Prostate gland (tissue), 2 donors: ENCODE measurements around the gene CHRM2. TPM values are rescaled to one million over a fixed set of nuclear protein-coding genes. Genes with fewer than 3 reads are reported as not detected.
"Not testable (repeated sequence)": the region's sequence is repeated elsewhere in the genome, so short reads cannot be mapped to it uniquely, and the experiment has no call there.

ENCODE experiments used
- DNase-seq: peaks from one replicate; pipeline ENCODE4 v3.0.0-alpha.2; 2019; ENCODE audit warnings: low spot score
- H3K27ac ChIP-seq, 2 donors: fragments of 200-600 bp; sonication (generic); 2 replicates each; pipeline ENCODE4 v1.5.1; 2017 to 2019
- H3K27me3 ChIP-seq: fragments of 200-600 bp; sonication (generic); replicated peaks from 2 replicates; pipeline ENCODE4 v1.5.1; 2019; ENCODE audit not compliant: insufficient read depth
- H3K36me3 ChIP-seq, 2 donors: fragments of 200-600 bp; sonication (generic); 1 replicate in 1 of 2; 2 replicates in 1 of 2; pipeline versions ENCODE4 v1.5.1 to v1.8.1; 2017 to 2019
- H3K4me1 ChIP-seq: fragments of 200-600 bp; sonication (generic); replicated peaks from 2 replicates; pipeline ENCODE4 v1.5.1; 2019
- H3K4me3 ChIP-seq, 2 donors: fragments of 200-600 bp; sonication (generic); 2 replicates each; pipeline ENCODE4 v1.5.1; 2017 to 2019
- H3K9me3 ChIP-seq: fragments of 200-600 bp; sonication (generic); 2 replicates; pipeline ENCODE4 v1.5.1; 2017
- POLR2A ChIP-seq: fragments of 450-650 bp; IDR thresholded peaks from one replicate; pipeline ENCODE4 v1.6.1; 2016; ENCODE audit warnings: antibody characterized with exemption, mild to moderate bottlenecking
- POLR2AphosphoS5 ChIP-seq: sonication (generic); formaldehyde crosslinking; IDR thresholded peaks from one replicate; pipeline ENCODE4 v1.6.1; 2017; ENCODE audit warnings: antibody characterized with exemption
- WGBS: methylation state at CpG from one replicate; pipeline ENCODE4 v1.1.5; 2018; 5-methylcytosine and 5-hydroxymethylcytosine counted together
- intact Hi-C: fragments of 100-400 bp; cut with DNase I; formaldehyde crosslinking; loops from one replicate; pipeline ENCODE4 v1.14.2; 2022
- total RNA-seq, 2 donors: library from RNA; depleted of rRNA; stranded (reverse); fragments of >200 nt; gene quantifications; one replicate each; pipeline ENCODE4 v1.1.0, GENCODE V29; 2016
- TF ChIP-seq, protein P1 (sequence below), 4 experiments: fragments of 200-600 bp in 2 of 4; fragments of 450-650 bp in 2 of 4; sonication (generic) in 2 of 4; IDR thresholded peaks; 1 replicate in 3 of 4; 2 replicates in 1 of 4; pipeline ENCODE4 v1.5.1; 2016 to 2019; ENCODE audit warnings: antibody characterized with exemption in 4 of 4, mild to moderate bottlenecking in 2 of 4, moderate library complexity in 2 of 4

The CHRM2 gene
- under 1 TPM in 1 of 2 donors, not detected in 1; 0.40 TPM for total RNA-seq

DNA sequence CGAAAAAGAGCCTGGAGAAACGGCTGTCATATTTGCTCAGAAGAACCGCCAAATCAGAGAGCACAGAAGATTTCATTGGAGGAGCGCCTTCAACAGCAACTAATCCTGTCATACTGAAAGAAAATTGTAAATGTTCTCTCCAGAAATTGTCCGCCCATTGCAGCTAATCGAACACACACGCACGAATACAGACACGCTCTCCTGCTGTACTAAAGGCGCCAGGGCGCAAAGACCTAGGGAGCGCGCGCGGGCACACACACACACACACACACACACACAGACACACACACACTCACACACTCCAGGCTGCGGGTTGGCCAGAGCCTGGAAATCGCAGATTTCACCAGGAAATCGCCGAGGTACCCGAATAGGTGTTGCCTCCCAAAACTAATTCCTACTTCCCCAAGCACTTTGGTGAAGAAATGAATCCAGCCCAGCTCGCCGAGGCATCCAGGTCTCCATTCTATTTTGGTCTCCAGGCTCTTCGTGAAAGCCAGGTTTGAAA lies at the start of gene CHRM2:
Gene CHRM2, plus strand, starts transcription at position 157 of the 505 bp plus-strand sequence. CDS start 146,214 bp downstream, outside the sequence.
- intact Hi-C loops = no loop called here
- Histone ChIP-seq H3K36me3 (no peaks in the 10 kb centered on the region), H3K27me3 (peaks cover 21% of the 10 kb centered on the region), H3K4me3 (no peak within 1 kb of the TSS), H3K9me3 (no peaks in the 10 kb centered on the region), H3K4me1 (peaks cover 5% of the 10 kb centered on the region), H3K27ac (no peak within 1 kb of the TSS)
- TF ChIP-seq POLR2A (no peak), POLR2AphosphoS5 (no peak)
- TF ChIP-seq, protein P1, sequence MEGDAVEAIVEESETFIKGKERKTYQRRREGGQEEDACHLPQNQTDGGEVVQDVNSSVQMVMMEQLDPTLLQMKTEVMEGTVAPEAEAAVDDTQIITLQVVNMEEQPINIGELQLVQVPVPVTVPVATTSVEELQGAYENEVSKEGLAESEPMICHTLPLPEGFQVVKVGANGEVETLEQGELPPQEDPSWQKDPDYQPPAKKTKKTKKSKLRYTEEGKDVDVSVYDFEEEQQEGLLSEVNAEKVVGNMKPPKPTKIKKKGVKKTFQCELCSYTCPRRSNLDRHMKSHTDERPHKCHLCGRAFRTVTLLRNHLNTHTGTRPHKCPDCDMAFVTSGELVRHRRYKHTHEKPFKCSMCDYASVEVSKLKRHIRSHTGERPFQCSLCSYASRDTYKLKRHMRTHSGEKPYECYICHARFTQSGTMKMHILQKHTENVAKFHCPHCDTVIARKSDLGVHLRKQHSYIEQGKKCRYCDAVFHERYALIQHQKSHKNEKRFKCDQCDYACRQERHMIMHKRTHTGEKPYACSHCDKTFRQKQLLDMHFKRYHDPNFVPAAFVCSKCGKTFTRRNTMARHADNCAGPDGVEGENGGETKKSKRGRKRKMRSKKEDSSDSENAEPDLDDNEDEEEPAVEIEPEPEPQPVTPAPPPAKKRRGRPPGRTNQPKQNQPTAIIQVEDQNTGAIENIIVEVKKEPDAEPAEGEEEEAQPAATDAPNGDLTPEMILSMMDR (IDR thresholded peaks at IDR 0.05) = no peak
- no peak for DNase-seq
- WGBS = under 1% methylated on average over 23 of the region's 23 CpGs

DNA sequence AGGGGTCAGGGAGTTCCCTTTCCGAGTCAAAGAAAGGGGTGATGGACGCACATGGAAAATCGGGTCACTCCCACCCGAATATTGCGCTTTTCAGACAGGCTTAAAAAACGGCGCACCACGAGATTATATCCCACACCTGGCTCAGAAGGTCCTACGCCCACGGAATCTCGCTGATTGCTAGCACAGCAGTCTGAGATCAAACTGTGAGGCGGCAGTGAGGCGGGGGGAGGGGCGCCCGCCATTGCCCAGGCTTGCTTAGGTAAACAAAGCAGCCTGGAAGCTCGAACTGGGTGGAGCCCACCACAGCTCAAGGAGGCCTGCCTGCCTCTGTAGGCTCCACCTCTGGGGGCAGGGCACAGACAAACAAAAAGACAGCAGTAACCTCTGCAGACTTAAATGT lies 37.1 kb upstream of the CHRM2 start:
- 11% methylated on average over 5 of the region's 16 CpGs for WGBS
- H3K4me1 ChIP-seq, H3K36me3 ChIP-seq, DNase-seq, H3K27me3 ChIP-seq, H3K27ac ChIP-seq, intact Hi-C loops, H3K4me3 ChIP-seq, H3K9me3 ChIP-seq: not testable (repeated sequence)

DNA sequence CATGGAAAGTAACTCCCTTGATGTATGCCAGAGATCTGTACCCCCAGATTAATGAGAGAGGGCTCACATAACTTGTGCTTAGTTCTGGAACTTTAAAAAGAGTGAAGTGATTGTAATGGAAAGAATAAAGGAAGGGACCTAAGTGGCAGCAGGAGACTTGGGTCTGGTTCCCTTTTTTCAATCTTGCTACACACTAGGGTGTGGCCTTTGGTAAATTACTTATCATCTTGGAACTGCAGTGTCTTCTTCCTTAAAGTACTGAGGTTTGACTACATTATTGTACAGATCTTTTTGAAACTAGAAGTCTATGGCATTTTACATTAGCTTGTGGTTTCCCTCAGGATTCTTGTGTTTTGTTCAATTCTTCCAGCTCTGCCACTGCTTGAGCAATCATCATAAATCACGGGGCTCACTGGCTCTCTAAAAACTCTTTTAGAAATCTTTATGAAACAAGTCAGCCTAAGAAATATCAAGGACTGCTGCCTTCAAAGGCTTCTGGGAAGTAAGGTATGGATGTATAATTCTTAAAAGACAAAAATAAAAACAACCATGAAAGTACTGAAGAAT lies 22.5 kb upstream of the CHRM2 start:
- Histone ChIP-seq H3K4me3 (no peak overlapping the region), H3K27ac (no peak overlapping the region), H3K4me1 (no peaks in the 10 kb centered on the region), H3K36me3 (no peaks in the 10 kb centered on the region), H3K9me3 (no peaks in the 10 kb centered on the region), H3K27me3 (no peaks in the 10 kb centered on the region)
- WGBS = 63% methylated on average over 1 of the region's 1 CpG
- no peak for DNase-seq
- TF ChIP-seq, protein P1 (IDR thresholded peaks at IDR 0.05) = no peak
- TF ChIP-seq POLR2AphosphoS5 = no peak
- no peak for TF ChIP-seq POLR2A
- intact Hi-C loops = no loop called here

DNA sequence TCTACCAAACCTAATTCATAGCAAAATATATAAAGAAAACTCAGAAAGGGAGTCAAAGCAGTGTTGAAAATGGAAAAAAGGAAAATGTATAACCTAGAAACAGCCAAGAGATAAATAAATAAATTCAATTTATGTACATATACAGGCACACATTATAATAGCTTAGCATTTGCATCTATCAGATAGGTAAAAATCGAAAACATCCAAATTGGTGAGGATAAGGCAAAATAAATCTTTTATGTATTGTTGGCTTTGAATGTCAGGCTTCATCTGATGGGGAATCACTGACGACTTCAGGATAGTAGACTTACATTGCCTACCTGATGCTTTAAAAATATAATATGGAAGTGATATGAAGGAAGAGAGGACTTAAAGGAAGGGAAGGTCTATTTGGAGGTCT lies 20.6 kb upstream of the CHRM2 start:
- 82% methylated on average over 2 of the region's 2 CpGs for WGBS
- no peak overlapping the region for H3K4me3 ChIP-seq
- no peak overlapping the region for H3K27ac ChIP-seq
- no peaks in the 10 kb centered on the region for H3K27me3 ChIP-seq
- H3K4me1 ChIP-seq = no peaks in the 10 kb centered on the region
- H3K36me3 ChIP-seq = no peaks in the 10 kb centered on the region
- no peak for DNase-seq
- TF ChIP-seq POLR2A (no peak), POLR2AphosphoS5 (no peak)
- TF ChIP-seq, protein P1 (IDR thresholded peaks at IDR 0.05) = no peak
- intact Hi-C loops = no loop called here
- no peaks in the 10 kb centered on the region for H3K9me3 ChIP-seq

DNA sequence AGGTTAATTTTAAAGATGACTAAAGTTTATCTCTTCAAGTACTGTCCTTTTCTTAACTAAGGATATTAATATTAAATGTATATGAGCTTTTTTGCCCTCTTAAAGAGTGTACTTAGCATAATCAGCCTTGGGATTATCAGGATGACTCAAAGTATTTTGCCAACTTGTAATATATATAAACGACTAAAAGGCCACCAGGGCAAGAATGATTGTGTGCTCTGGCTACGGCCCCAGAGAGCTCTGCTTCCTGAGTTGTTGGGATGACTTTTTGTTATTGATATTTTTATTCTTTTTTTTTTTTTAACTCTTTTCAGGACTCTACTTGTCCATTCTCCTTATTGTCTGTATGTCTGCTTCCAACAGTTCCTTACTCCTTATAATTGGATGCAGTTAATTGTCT lies 14.8 kb upstream of the CHRM2 start:
- Histone ChIP-seq H3K4me1 (no peaks in the 10 kb centered on the region), H3K9me3 (no peaks in the 10 kb centered on the region), H3K4me3 (no peak overlapping the region), H3K27me3 (no peaks in the 10 kb centered on the region), H3K27ac (no peak overlapping the region), H3K36me3 (no peaks in the 10 kb centered on the region)
- intact Hi-C loops = no loop called here
- TF ChIP-seq POLR2A (no peak), POLR2AphosphoS5 (no peak)
- TF ChIP-seq, protein P1 (IDR thresholded peaks at IDR 0.05) = no peak
- 61% methylated on average over 2 of the region's 2 CpGs for WGBS
- DNase-seq = no peak
